ENCODE results near the gene ST7.

Gene ST7

DNA sequence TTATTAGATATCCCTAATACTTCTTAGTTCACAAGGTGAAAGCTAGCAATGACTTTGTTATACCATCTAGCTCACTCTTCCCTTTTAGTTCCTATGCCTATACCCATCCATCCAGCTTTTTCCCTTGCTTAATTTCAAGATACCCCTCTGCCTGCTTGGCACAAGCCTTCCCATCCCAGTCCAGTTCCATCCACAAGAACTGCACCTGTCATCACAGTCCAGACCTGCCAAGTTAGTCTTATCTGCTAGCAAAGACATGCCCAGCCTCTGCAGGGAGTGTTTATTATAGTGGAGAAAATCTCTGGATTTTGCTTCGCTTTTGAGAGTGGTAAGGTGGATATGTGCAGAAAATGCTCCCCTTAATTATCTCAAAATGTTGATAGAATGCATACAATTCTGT is 158.2 kb downstream of the ST7 start:
- Histone ChIP-seq H3F3A (ENCODE audit: low read depth) (peaks cover 7% of the 10 kb centered on the region), H4K20me1 (ENCODE audit: insufficient read depth, low read length, poor library complexity, severe bottlenecking) (no peaks in the 10 kb centered on the region), H3K4me1 (ENCODE audit: insufficient read depth, low read length, poor library complexity, severe bottlenecking) (peaks cover 18% of the 10 kb centered on the region), H3K9me2 (replicated peaks; ENCODE audit: low read depth, low read length) (no peaks in the 10 kb centered on the region), H3K4me2 (ENCODE audit: low read depth, low read length, poor library complexity, severe bottlenecking) (peak overlapping the region; percentile 55), H3K9me3 (ENCODE audit: insufficient read depth, low read depth, low read length) (no peaks in the 10 kb centered on the region), H3K79me2 (ENCODE audit: insufficient read depth, low read length) (no peaks in the 10 kb centered on the region), H3K4me3 (ENCODE audit: low read length, poor library complexity, severe bottlenecking) (no peak overlapping the region), H2AFZ (ENCODE audit: low read length) (no peak overlapping the region), H3K36me3 (ENCODE audit: insufficient read depth, low read length) (no peaks in the 10 kb centered on the region), H3K9ac (ENCODE audit: low read depth, low read length, poor library complexity, severe bottlenecking) (no peak overlapping the region), H3K27me3 (ENCODE audit: insufficient read depth, low read length, poor library complexity, severe bottlenecking) (no peaks in the 10 kb centered on the region)
- TF ChIP-seq EZH2phosphoT487 (IDR thresholded peaks at IDR 0.05; ENCODE audit: borderline replicate concordance), result no peak

DNA sequence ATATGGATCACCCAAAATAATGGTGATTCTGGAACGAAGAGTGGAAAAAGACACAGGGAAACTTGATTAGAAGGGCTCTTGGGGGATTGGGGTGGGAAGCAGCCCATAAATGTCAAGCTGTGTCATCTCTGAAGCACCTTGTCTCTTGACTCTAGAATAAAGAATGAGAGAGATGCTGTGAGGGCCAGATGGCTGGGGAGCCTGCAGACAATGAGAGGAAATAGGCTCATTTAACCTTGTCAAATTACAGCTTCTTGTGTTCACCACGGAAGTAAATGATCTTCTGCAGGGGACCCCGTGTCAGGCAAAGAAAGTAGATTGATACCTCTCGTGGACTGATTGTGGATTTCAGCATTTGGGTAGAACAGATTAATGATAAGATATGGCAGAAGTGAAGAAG is 159.3 kb downstream of the ST7 start:
- H3K79me2 ChIP-seq (ENCODE audit: insufficient read depth, low read length), result no peaks in the 10 kb centered on the region
- no peak for TF ChIP-seq EZH2phosphoT487 (IDR thresholded peaks at IDR 0.05; ENCODE audit: borderline replicate concordance)
- TF ChIP-seq, protein P1, sequence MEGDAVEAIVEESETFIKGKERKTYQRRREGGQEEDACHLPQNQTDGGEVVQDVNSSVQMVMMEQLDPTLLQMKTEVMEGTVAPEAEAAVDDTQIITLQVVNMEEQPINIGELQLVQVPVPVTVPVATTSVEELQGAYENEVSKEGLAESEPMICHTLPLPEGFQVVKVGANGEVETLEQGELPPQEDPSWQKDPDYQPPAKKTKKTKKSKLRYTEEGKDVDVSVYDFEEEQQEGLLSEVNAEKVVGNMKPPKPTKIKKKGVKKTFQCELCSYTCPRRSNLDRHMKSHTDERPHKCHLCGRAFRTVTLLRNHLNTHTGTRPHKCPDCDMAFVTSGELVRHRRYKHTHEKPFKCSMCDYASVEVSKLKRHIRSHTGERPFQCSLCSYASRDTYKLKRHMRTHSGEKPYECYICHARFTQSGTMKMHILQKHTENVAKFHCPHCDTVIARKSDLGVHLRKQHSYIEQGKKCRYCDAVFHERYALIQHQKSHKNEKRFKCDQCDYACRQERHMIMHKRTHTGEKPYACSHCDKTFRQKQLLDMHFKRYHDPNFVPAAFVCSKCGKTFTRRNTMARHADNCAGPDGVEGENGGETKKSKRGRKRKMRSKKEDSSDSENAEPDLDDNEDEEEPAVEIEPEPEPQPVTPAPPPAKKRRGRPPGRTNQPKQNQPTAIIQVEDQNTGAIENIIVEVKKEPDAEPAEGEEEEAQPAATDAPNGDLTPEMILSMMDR (conservative IDR thresholded peaks at IDR 0.05; ENCODE audit: low read length), result no peak

DNA sequence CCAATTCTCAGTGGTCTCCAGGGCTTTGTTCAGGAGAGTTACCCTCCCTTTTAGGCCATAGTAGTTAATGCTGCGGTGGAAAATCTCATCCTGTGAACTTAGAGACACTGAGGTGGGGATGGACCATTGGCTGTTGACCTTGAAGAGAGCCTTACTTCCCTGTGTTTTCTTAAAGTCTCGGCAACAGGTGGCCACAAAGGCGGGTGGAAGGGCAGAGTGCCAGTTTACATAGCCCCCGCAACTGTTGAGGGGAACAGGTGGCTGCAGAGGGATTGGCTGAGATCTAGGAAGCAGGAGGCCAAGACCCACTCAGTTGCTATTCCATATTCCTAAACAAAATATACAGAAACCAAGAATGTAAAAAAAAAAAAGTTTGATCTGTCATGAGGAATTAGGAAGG is 160.6 kb downstream of the ST7 start:
- TF ChIP-seq EZH2phosphoT487 (IDR thresholded peaks at IDR 0.05; ENCODE audit: borderline replicate concordance), result no peak
- TF ChIP-seq, protein P1 (conservative IDR thresholded peaks at IDR 0.05; ENCODE audit: low read length), result no peak
- H3K27me3 ChIP-seq (ENCODE audit: insufficient read depth, low read length, poor library complexity, severe bottlenecking), result no peaks in the 10 kb centered on the region
- no peak overlapping the region for H2AFZ ChIP-seq (ENCODE audit: low read length)
- H3K4me2 ChIP-seq (ENCODE audit: low read depth, low read length, poor library complexity, severe bottlenecking), result no peak overlapping the region
- H4K20me1 ChIP-seq (ENCODE audit: insufficient read depth, low read length, poor library complexity, severe bottlenecking), result no peaks in the 10 kb centered on the region
- H3K9me2 ChIP-seq (replicated peaks; ENCODE audit: low read depth, low read length), result no peaks in the 10 kb centered on the region
- H3K79me2 ChIP-seq (ENCODE audit: insufficient read depth, low read length), result no peaks in the 10 kb centered on the region
- peaks cover 7% of the 10 kb centered on the region for H3F3A ChIP-seq (ENCODE audit: low read depth)
- H3K4me3 ChIP-seq (ENCODE audit: low read length, poor library complexity, severe bottlenecking), result no peak overlapping the region
- H3K9ac ChIP-seq (ENCODE audit: low read depth, low read length, poor library complexity, severe bottlenecking), result no peak overlapping the region
- H3K9me3 ChIP-seq (ENCODE audit: insufficient read depth, low read depth, low read length), result no peaks in the 10 kb centered on the region
- peaks cover 18% of the 10 kb centered on the region for H3K4me1 ChIP-seq (ENCODE audit: insufficient read depth, low read length, poor library complexity, severe bottlenecking)
- no peaks in the 10 kb centered on the region for H3K36me3 ChIP-seq (ENCODE audit: insufficient read depth, low read length)

More for the DNA sequence above, 159.3 kb downstream of the ST7 start:
- Histone ChIP-seq H3K4me1 (ENCODE audit: insufficient read depth, low read length, poor library complexity, severe bottlenecking) (peaks cover 18% of the 10 kb centered on the region), H3K9ac (ENCODE audit: low read depth, low read length, poor library complexity, severe bottlenecking) (no peak overlapping the region), H4K20me1 (ENCODE audit: insufficient read depth, low read length, poor library complexity, severe bottlenecking) (no peaks in the 10 kb centered on the region), H2AFZ (ENCODE audit: low read length) (no peak overlapping the region), H3K9me3 (ENCODE audit: insufficient read depth, low read depth, low read length) (no peaks in the 10 kb centered on the region), H3K4me3 (ENCODE audit: low read length, poor library complexity, severe bottlenecking) (no peak overlapping the region), H3K36me3 (ENCODE audit: insufficient read depth, low read length) (no peaks in the 10 kb centered on the region), H3K27me3 (ENCODE audit: insufficient read depth, low read length, poor library complexity, severe bottlenecking) (no peaks in the 10 kb centered on the region), H3K4me2 (ENCODE audit: low read depth, low read length, poor library complexity, severe bottlenecking) (no peak overlapping the region), H3F3A (ENCODE audit: low read depth) (peaks cover 7% of the 10 kb centered on the region), H3K9me2 (replicated peaks; ENCODE audit: low read depth, low read length) (no peaks in the 10 kb centered on the region)

DNA sequence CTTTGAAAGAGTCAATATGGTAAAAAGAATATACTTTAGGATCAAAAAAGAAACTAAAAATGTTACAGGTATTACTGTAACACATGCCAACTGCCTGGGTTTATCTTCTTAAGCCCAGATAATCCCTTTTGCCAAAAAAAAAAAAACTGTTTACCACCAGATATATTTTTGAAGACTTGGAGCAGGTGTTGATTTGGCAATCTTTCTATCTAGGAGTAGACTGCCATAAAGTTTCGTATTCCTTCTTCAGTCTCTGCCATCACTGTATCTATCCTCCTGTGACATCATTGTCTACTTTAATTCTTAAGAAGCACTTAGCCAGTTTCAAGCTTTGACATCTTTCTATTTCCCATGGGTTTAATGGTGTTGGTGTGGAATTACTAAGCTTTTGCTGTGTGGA is 161.0 kb downstream of the ST7 start:
- Histone ChIP-seq H4K20me1 (ENCODE audit: insufficient read depth, low read length, poor library complexity, severe bottlenecking) (no peaks in the 10 kb centered on the region), H3F3A (ENCODE audit: low read depth) (peaks cover 7% of the 10 kb centered on the region), H3K4me2 (ENCODE audit: low read depth, low read length, poor library complexity, severe bottlenecking) (no peak overlapping the region), H3K36me3 (ENCODE audit: insufficient read depth, low read length) (no peaks in the 10 kb centered on the region), H3K9me2 (replicated peaks; ENCODE audit: low read depth, low read length) (no peaks in the 10 kb centered on the region), H3K79me2 (ENCODE audit: insufficient read depth, low read length) (no peaks in the 10 kb centered on the region), H3K4me3 (ENCODE audit: low read length, poor library complexity, severe bottlenecking) (no peak overlapping the region), H2AFZ (ENCODE audit: low read length) (no peak overlapping the region), H3K27me3 (ENCODE audit: insufficient read depth, low read length, poor library complexity, severe bottlenecking) (no peaks in the 10 kb centered on the region), H3K9ac (ENCODE audit: low read depth, low read length, poor library complexity, severe bottlenecking) (no peak overlapping the region), H3K9me3 (ENCODE audit: insufficient read depth, low read depth, low read length) (no peaks in the 10 kb centered on the region), H3K4me1 (ENCODE audit: insufficient read depth, low read length, poor library complexity, severe bottlenecking) (peaks cover 18% of the 10 kb centered on the region)
- no peak for TF ChIP-seq EZH2phosphoT487 (IDR thresholded peaks at IDR 0.05; ENCODE audit: borderline replicate concordance)
- TF ChIP-seq, protein P1 (conservative IDR thresholded peaks at IDR 0.05; ENCODE audit: low read length), result no peak
